ENCODE measurements around the gene SMU1. TPM values are rescaled to one million over a fixed set of nuclear protein-coding genes. Genes with fewer than 3 reads are reported as not detected.

Gene SMU1
- 17.2 to 23.4 TPM (median 20.1 TPM) in 5 replicates for total RNA-seq (2022; extraction: Qiagen RNA extraction; ENCODE audit: low read depth)

DNA sequence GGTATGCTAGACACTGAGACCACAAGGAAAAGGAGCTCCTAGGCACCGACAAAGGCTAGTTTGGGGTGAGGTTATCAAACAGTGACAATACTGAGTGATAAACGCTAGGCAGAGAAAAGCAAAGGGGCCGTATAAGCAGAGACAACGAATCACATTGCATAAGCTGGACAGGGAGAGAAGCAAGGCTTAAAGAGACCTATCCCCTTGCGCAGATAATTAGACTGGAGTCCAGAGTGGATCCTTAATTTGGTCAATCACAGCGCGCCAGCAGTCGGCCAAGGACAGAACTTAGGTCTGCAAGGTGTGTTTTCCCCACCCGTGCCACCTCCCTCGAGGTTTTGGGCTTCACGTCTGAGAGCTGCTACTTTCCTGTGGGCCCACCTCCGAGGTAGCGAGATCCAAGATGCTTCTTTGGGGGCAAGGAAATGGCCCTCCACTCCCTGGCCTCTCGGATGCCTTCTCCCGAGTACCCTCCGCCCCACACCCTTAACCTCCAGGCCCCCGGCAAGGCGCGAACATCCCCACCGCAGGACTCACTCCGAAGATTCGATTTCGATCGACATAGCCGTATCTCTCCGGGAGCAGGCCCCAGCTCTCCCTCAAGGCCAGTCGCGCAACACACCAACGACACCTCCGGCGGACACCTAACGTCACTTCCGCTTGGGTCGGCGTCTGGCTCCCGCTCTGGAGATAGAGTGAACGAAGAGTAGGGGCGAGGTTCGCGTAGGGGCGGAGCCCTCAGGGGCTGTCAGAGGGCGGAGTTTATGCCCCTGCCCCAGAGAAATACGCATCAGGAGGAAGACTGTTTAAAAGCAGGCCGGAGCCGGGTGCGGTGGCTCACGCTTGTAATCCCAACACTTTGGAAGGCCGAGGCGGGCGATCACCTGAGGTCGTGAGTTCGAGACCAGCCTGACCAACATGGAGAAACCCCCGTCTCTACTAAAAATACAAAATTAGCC is at the start of gene SMU1:
TSS of gene SMU1 (minus strand) at position 629 of the 959 bp plus-strand sequence. CDS start at position 563, 66 bp downstream.

DNA sequence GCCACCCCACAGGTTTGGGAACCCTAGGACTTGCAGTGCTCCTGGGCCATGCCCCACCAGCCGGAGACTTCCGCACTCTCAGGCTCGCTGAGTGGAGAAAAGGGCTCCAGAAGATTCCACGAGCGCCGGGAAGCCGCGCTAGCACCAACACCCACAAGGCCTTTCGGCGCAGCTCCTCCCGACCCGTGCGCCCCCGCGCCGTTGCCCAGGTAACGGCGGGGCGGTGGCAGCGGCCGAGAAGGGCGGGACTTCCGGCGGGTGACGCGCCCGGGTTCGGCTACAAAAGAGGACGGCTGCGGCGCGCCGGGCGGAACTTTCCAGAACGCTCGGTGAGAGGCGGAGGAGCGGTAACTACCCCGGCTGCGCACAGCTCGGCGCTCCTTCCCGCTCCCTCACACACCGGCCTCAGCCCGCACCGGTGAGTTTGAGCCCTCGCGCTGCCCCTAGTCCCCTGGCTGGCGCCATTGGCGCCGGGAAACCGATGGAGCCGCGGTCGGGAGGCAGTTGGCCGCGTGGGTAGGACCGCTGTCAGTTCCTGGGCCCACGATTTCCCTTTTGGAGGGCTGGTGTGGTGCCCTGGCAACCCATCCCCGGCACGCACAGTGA is 51.4 kb downstream of the SMU1 start, which contains the start of gene DNAJA1:
TSS of gene DNAJA1 (plus strand) at position 308 of the 606 bp plus-strand sequence. CDS start 1,212 bp downstream, outside the sequence.

Other genes starting within 250 kb of the SMU1 start
- 34.4 to 52.4 TPM (median 41.4 TPM) in 5 replicates for gene APTX, start 75.0 kb downstream of the SMU1 start, total RNA-seq (2022; extraction: Qiagen RNA extraction; ENCODE audit: low read depth)
- 229 to 270 TPM (median 268 TPM) in 5 replicates for gene DNAJA1, start 51.4 kb downstream of the SMU1 start, total RNA-seq (2022; extraction: Qiagen RNA extraction; ENCODE audit: low read depth)
- 122 to 183 TPM (median 172 TPM) in 5 replicates for gene B4GALT1, start 90.7 kb upstream of the SMU1 start, total RNA-seq (2022; extraction: Qiagen RNA extraction; ENCODE audit: low read depth)
- gene SPINK4, start 163.5 kb upstream of the SMU1 start, total RNA-seq (2022; extraction: Qiagen RNA extraction; ENCODE audit: low read depth), result not detected in 5 replicates
- gene BAG1, start 188.0 kb upstream of the SMU1 start, total RNA-seq (2022; extraction: Qiagen RNA extraction; ENCODE audit: low read depth), result 141 to 166 TPM (median 156 TPM) in 5 replicates
- gene CHMP5, start 188.4 kb upstream of the SMU1 start, total RNA-seq (2022; extraction: Qiagen RNA extraction; ENCODE audit: low read depth), result 68.2 to 91.4 TPM (median 79.5 TPM) in 5 replicates
- 27.4 to 30.4 TPM (median 30.3 TPM) in 5 replicates for gene NFX1, start 213.8 kb upstream of the SMU1 start, total RNA-seq (2022; extraction: Qiagen RNA extraction; ENCODE audit: low read depth)